ENCODE data around the gene FBN1. TPM values are rescaled to one million over a fixed set of nuclear protein-coding genes. Genes with fewer than 3 reads are reported as not detected.

The FBN1 gene
- total RNA-seq, 1 donor from 2014 or later = 164 TPM

- no peaks in the 10 kb centered on the region for H3K9me3 ChIP-seq
- intact Hi-C loops (cut with DNase I) = no loop called here
- TF ChIP-seq, protein P1, sequence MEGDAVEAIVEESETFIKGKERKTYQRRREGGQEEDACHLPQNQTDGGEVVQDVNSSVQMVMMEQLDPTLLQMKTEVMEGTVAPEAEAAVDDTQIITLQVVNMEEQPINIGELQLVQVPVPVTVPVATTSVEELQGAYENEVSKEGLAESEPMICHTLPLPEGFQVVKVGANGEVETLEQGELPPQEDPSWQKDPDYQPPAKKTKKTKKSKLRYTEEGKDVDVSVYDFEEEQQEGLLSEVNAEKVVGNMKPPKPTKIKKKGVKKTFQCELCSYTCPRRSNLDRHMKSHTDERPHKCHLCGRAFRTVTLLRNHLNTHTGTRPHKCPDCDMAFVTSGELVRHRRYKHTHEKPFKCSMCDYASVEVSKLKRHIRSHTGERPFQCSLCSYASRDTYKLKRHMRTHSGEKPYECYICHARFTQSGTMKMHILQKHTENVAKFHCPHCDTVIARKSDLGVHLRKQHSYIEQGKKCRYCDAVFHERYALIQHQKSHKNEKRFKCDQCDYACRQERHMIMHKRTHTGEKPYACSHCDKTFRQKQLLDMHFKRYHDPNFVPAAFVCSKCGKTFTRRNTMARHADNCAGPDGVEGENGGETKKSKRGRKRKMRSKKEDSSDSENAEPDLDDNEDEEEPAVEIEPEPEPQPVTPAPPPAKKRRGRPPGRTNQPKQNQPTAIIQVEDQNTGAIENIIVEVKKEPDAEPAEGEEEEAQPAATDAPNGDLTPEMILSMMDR (IDR thresholded peaks at IDR 0.05) = no peak
- peaks cover 0 to 2% of the 10 kb centered on the region in 2 donors for H3K4me1 ChIP-seq
- H3K36me3 ChIP-seq = no peaks in the 10 kb centered on the region
- H3K27me3 ChIP-seq = no peaks in the 10 kb centered on the region
- H3K27ac ChIP-seq = no peak overlapping the region
- H3K4me3 ChIP-seq = no peak overlapping the region
- DNase-seq (ENCODE audit: low spot score in 2 of 2) = no peak
These were observed 29.4 kb upstream of the FBN1 start for GRCh38 chr15:48674876-48675275.

- H3K27me3 ChIP-seq = no peaks in the 10 kb centered on the region
- H3K9me3 ChIP-seq = no peaks in the 10 kb centered on the region
- peaks cover 0 to 7% of the 10 kb centered on the region in 2 donors for H3K4me1 ChIP-seq
- intact Hi-C loops (cut with DNase I) = no loop called here
- DNase-seq (ENCODE audit: low spot score in 2 of 2) = no peak
- H3K36me3 ChIP-seq = no peaks in the 10 kb centered on the region
- peak overlapping the region; percentile 43 to 52 for H3K27ac ChIP-seq
- TF ChIP-seq, protein P1 (IDR thresholded peaks at IDR 0.05) = no peak
- no peak overlapping the region for H3K4me3 ChIP-seq
These were observed 26.7 kb upstream of the FBN1 start for GRCh38 chr15:48672206-48672605.

DNA sequence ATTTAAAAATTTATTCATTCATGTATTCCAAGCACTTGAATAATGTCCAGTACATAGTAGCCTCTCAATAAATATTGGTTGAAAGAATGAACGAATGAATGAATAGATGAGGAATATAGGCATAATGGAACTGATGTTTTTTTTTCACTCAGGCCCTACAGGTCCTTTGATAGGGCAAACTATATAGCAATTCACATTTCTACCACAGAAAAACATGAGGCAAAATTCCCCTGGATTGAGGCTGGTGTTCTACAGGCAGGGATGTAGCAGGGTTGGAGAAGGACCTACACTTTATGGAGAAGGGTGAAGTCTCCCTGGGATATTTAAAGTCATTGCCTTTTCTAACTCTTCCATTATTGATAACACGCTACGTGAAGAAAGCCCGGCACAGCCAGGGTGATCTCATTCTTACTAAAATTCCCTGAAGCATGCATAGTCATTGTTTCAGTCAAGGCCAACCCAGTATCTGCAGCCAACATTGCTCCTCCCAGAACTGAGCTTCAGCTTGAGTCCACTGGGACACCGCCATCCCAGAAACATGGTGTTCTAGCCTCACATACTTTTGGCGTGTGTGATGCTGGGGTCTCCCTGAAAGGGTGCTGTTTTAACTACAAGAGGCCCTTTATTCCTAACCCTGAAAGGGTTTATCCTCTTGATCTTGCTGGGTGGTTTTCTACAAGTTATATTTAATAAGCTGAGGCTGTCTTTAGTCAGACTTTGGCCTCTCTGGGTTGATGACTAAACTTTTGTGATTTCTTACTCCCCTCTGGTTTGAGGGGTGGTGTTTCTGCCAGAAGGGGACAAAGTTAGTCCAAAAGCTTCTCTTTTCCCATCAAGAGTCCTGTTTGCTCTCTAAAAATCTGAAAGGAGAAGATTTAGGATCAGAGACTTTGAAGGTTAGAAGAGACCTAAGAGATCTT is 25.9 kb upstream of the FBN1 start:
- Histone ChIP-seq H3K27me3 (no peaks in the 10 kb centered on the region), H3K4me1 (peaks cover 0 to 7% of the 10 kb centered on the region in 2 donors), H3K9me3 (no peaks in the 10 kb centered on the region), H3K36me3 (no peaks in the 10 kb centered on the region), H3K27ac (peak overlapping the region; percentile 43 to 52), H3K4me3 (no peak overlapping the region)
- peak in 1 of 2 donors; percentile 81 for DNase-seq (ENCODE audit: low spot score in 2 of 2)
- intact Hi-C loops (cut with DNase I) = no loop called here
- TF ChIP-seq, protein P1 (IDR thresholded peaks at IDR 0.05) = no peak

GRCh38 chr15:48667701-48668100 is 22.2 kb upstream of the FBN1 start:
- H3K4me1 ChIP-seq = peaks cover 0 to 7% of the 10 kb centered on the region in 2 donors
- no peak overlapping the region for H3K4me3 ChIP-seq
- no peaks in the 10 kb centered on the region for H3K27me3 ChIP-seq
- TF ChIP-seq, protein P1 (IDR thresholded peaks at IDR 0.05) = no peak
- intact Hi-C loops (cut with DNase I) = no loop called here
- no peaks in the 10 kb centered on the region for H3K9me3 ChIP-seq
- no peak for DNase-seq (ENCODE audit: low spot score in 2 of 2)
- H3K36me3 ChIP-seq = no peaks in the 10 kb centered on the region
- peak overlapping the region; percentile 2 to 28 for H3K27ac ChIP-seq

DNA sequence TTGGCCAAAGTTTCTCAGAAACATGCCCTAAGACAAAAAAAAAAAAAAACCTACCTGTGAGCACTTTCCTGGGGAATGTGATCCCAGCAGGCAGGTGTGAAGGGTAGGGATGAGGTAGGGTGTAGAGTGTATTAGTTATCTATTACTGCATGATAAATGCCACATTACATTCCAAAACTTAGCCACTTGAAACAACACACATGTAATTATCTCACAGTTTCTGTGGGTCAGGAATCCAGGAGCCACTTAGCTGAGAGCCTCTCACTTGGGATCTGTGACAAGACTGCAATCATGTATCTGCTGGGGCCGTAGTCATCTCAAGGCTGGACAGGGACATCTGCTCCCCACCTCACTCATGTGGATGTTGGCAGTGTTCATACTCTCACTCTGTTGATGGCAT is 18.9 kb upstream of the FBN1 start:
- no peaks in the 10 kb centered on the region for H3K9me3 ChIP-seq
- intact Hi-C loops (cut with DNase I) = no loop called here
- H3K36me3 ChIP-seq = no peaks in the 10 kb centered on the region
- peaks cover 0 to 4% of the 10 kb centered on the region in 2 donors for H3K4me1 ChIP-seq
- no peak overlapping the region for H3K27ac ChIP-seq
- no peak for DNase-seq (ENCODE audit: low spot score in 2 of 2)
- no peaks in the 10 kb centered on the region for H3K27me3 ChIP-seq
- TF ChIP-seq, protein P1 (IDR thresholded peaks at IDR 0.05) = no peak
- no peak overlapping the region for H3K4me3 ChIP-seq
